GM21526 (cell line): ENCODE data around the gene XYLT1.

Source experiments
- ATAC-seq: cut with Tn5 transposase; IDR thresholded peaks from one replicate; pipeline ENCODE4 v1.9.1; 2021; ENCODE audit warnings: moderate library complexity; ENCODE audit not compliant: unreplicated experiment, low FRiP score

Gene XYLT1

DNA sequence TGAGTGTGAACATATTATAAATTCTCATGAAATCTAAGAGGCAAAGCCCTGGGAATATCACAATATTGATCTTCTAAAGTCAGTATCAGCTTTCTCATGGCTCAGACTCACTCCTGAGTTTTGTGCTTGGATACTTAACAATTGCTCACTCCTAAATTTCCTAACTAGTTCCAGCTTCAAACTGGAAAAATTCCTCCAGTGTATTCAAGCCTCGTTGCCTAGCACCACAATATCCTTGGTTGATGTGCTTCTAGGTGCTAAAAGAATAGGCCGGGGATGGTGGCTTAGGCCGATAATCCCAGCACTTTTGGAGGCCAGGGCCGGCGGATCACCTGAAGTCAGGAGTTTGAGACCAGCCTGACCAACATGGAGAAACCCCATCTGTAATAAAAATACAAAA lies 62.5 kb downstream of the XYLT1 start:
- no peak for ATAC-seq

DNA sequence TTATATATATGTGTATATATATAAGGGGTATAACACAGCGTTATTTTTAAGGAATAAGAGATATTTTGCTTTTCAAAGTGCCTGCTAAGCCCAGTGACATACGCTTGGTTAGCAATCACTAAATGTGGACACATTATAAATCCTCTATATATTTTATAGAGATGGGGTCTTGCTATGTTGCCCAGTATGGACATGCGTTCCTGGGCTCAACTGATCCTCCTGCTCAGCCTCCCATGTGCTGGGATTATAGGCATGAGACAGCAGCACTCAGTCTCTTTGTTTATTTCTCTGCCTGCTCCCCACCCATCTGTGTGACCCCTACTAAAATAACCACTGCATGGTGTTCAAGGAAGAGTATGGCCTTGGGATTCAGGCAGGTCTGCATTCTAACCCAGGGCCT lies 63.4 kb downstream of the XYLT1 start:
- ATAC-seq: no peak

DNA sequence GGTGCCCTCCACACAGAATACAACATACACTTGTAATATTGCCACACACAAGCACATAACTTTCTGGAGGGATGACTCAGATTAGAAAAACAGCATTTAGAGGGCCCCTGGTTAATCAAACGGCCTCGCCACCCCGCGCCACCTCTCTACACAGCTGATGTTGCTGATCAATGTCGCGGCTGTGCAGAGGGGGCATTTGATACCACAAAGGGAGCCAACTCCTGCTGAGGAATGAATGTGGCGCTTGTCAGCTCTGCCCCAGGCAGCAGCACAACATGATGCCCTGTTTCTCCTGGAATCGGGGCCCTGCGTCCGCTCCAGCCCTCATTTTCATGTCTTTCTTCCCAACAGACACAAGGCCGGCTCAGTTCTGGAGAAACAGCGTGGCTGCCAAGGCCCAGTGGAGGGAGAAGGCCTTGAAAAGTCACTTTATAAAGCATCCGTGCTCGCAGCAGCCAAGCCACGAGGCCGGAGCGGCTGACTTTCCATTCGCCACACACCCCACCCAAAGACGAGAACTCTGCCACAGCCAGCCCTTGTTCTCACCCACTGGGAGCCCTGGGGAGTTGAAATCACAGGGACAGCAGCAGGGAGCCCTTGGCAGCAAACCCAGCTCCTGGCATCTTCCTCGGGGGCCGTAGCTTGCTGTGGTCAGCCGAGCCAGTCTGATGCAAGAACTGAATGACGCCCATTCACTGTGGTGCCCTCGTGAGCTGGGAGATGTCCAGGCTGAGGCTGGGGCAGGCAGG lies 65.6 kb downstream of the XYLT1 start:
- ATAC-seq: no peak

DNA sequence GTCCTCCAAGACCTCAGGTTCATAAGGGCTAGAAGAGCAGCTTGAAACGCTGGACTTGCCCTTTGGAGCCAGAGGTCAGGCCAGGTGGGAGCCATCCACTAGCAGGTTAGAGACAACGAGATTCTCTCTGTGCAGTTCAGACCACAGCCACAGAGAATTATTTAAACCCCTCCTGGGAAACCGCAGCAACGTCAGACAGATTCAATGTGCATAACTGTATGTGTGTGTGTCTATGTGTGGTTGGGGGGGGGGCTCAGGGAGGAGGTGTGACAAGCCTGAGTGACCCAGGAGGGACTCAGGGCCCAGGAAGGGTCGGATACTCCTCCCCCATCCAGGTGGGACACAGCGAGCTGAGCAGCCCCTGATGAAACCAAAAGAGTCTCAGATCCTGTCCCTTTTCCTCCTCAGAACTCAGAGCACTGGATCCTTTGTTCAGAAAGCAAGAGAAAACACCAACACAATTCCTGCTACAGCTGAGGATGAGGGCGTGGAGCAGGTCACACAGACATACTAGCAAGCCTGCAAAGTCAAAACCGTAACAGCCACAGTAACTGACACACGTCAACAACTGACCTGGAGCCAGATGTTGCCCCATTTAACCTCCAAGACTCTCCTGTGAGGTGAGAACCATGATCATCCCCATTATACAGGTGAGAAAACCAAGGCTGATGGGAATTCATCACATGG lies 66.8 kb downstream of the XYLT1 start:
- no peak for ATAC-seq

DNA sequence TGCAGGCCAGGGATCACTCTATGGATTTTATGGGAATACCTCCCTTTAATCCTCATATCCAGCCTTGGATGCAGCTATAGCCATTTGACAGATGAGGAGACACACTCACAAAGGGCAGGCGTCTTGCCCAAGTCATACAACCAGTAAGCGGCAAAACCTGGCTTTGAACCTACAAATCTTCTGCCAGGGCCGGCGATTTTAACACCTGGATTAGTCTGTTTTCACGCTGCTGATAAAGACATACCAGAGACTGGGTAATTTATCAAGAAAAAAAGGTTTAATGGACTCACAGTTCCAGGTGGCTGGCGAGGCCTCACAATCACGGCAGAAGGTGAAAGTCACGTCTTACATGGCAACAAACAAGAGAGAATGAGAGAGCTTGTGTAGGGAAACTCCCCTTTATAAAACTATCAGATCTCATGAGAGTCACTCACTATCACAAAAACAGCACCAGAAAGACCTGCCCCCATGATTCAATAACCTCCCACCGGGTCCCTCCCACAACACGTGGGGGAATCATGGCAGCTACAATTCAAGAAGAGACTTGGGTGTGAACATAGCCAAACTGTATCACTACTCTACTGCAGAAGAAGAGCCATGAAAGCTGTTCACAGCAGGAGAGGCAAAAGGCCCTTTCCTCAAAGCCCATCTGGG lies 67.5 kb downstream of the XYLT1 start:
- no peak for ATAC-seq

DNA sequence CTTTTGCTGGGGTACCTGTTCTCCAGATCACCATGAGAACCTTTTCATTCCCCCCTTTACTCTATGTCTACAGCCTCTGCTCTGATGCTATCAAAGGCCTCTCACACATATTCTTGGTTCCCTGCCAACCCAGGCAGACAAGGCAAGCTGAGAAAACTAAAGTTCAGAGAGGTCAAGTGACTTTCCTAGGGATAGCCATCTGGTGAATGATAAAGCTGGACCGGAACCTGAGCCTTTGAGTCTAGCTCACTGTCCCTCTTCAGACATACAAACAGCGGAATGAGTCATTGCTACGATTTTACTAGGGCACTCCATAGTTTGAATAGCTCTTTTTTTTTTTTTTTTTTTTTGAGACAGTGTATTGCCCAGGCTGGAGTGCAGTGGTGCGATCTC lies 73.3 kb downstream of the XYLT1 start:
- no peak for ATAC-seq

DNA sequence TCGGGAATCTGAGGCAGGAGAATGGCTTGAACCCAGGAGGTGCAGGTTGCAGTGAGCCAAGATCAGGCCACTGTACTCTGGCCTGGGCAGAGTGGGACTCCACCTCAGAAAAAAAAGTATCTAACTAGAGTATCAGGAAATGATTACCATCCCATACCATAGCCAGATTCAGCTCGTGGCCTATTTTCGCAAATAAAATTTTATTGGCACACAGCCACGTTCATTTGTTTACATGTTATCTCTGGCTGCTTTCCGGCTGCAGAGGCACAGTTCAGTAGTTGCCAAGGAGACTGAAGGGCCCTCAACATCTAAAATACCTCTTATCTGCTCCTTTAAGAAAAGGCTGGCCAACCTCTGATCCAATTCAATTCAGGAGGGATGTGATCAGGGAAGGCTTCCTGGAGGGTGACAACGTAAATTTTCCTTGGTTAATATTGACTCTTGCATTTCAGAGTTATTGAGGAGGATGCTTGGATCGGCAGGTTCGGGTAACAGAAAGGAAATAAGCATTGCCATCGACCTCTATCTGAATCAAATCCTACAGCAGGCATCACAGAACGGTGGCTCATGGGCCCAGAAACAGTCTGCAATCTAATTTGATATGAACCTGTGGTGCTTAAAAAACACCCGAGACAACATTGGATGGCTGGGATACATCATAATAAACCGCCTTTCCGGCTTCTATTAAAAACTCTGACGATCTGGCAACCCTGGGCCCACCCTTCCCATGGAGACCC lies 73.8 kb downstream of the XYLT1 start:
- no peak for ATAC-seq

DNA sequence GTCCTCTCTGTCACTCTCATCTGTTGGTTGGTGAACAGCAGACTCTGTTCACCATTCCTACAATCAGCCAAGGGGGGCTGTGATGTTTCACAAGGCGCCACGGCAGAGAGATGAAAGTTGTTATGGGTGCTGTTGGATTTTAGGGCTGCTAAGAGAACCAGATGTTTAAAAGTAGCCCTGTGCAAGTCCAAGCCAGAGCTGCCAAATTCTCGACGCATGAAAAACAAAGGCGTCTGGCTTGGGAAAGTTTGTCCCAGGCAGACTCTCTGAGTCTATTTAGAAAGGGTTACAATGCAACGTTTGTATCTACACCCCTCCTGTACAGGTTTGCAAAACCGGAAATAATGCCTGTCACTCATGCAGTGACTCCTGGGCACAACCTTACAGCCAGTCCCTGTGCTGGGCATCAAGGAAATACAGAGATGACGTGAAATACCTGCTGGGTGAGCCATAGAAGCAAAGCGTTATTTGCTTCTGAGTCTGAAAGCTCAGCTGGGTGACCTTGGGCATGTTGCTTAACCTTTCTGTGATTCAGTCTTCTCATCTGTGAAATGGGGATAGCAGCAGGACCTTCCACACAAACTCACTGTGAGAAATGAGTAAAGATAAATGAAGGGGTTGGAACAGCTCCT lies 74.8 kb downstream of the XYLT1 start:
- no peak for ATAC-seq

DNA sequence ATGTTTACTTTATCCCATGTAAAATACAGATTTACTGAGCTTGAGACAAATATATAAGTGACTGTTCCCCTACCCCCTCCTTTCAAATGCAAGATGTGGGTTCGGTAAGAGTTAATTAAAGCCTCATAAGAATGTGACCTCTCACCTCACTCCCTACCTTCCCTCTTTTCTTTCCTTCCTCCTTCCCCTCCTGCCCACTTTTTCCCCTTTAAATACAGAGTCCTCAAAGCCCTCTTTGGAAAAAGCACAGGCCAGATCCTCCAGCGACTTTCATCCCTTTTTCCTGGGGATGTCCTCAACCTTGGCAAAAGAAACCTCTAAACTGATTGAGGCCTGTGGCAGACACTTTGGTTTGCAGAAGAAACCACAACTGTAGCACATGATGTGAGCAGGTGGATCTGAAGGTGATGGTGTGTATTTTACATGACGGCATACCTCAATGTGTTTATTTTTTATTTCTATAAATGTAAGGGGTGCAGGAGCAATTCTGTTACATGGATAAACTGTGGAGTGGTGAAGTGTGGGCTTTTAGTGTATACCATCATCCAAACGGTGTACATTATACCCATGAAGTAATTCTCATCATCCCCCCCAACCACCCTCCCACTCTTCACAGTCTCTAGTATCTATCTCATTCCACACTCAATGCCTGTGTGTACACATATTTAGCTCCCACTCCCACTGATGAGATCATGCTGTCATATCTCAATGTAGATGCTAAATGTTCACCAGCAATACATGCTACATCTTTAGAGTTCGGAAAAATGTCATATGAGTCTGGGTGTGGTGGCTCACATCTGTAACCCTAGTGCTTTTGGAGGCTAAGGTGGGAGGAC lies 77.7 kb downstream of the XYLT1 start:
- no peak for ATAC-seq

DNA sequence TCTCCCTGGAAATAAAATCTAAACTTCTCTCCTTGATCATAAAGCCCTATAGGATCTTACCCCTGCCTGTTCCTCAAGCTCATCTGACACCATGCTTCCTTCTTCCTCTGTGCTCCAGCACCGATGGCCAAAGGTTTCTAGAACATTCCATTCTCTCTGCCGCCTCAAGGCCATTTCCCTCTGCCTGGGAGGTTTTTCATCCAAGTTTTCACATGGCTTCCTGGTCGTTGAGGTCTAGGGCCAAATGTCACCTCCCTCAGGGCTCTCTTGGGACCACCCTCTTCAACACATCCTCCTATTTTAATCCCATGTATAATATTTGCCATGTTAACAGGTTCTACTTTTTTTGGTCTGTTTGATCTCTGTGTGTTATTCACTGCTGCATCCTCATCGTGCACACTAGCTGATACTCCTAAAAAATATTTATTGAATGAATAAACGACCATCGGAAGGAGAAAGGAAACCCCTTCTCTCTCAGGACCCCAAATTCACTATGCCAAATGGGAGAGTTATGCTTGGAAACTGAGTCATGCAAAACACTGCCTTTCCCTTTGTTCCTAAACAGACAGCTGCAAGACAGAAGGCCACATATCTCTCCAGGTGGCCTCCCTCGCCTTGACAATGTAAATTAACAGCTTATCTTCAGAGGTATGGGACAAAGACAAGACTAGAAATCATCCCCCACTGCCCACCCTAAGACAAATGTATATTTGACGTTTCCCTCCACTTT lies 78.5 kb downstream of the XYLT1 start:
- ATAC-seq: no peak

DNA sequence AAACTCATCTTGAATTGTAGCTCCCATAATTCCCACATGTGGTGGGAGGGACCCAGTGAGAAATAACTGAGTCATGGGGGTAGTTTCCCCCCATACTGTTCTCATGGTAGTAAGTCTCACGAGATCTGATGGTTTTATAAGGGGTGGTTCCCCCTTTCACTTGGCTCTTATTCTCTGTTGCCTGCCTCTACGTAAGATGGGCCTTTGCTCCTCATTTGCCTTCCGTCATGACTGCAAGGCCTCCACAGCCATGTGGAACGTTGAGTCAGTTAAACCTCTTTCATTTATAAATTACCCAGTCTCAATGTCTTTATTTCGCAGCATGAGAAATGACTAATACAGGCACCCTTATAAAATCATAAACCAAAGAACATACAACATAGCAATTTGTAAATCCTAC lies 79.0 kb downstream of the XYLT1 start:
- ATAC-seq: no peak

DNA sequence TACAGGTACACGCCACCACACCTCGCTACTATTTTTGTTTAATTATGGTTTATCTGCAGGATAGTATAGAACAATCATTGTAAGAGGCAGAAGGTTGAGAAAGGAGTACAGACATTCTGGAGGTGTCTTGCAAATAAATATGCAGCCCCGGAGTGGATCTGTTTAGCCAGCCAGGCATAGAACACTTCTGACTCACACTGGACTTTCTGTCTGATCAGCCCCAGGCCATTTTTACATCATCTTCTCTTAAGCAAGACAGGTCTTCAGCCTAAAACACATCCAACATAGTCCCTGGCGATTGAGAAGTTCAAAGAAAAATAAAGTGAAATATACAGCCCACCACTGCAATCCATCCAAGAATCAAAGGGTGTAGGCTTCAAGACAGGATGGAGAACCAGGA lies 81.4 kb downstream of the XYLT1 start:
- no peak for ATAC-seq

DNA sequence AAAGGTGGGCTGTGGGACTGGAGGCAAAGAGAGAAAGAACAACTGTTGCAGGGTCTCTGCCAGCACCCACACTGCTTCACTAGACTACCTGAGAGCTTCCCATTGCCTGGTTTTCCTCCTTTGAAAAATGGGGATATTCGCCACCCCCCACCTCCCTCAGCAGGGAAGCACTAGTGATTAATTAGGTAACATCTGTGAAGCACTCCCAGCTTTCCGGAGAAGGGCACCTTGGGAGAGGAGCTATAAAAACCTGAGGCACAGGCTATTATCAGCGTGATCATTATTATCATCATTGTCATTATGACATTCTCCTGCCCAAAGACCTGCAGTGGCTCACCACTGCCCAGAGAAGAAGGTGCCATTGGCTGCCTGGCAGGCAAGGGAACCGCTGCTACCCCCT lies 83.5 kb downstream of the XYLT1 start:
- no peak for ATAC-seq

DNA sequence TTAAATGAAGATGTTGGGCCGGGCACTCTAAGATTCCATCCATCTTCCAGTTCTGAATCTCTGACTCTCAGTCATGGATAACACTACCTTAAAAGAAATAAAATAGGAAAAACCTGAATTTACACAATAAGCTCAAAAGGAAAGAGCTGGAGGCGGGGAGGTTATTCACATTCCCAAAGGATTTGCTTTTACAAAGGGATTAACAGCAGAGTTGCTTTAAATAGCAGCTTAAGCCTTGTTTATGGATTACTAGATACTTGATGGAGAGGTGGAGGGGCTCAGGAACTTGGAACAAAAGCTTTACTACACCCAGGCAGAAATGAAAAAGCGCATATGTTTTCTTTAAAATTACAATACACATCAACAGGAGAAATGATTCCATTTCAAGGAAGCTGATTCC lies 84.5 kb downstream of the XYLT1 start:
- ATAC-seq: no peak

DNA sequence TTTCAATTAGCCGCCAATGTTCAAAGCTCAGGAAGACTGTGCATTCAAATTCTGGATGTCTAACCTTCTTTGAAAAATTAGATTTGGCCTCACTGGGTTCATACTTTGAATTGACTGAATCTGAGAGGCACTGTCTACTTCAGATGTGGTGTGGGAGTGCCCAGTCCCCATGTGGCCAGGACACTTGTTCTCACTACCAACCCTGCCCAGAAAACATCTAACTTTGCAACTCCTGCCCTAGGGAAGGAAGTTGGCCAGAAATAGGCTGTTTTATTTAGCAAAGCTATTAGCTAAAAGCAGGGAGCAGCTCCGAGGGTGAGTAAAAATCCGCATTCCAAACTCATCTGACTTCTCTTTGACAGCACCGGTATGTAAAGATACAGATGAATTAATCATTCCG lies 86.3 kb downstream of the XYLT1 start:
- no peak for ATAC-seq

DNA sequence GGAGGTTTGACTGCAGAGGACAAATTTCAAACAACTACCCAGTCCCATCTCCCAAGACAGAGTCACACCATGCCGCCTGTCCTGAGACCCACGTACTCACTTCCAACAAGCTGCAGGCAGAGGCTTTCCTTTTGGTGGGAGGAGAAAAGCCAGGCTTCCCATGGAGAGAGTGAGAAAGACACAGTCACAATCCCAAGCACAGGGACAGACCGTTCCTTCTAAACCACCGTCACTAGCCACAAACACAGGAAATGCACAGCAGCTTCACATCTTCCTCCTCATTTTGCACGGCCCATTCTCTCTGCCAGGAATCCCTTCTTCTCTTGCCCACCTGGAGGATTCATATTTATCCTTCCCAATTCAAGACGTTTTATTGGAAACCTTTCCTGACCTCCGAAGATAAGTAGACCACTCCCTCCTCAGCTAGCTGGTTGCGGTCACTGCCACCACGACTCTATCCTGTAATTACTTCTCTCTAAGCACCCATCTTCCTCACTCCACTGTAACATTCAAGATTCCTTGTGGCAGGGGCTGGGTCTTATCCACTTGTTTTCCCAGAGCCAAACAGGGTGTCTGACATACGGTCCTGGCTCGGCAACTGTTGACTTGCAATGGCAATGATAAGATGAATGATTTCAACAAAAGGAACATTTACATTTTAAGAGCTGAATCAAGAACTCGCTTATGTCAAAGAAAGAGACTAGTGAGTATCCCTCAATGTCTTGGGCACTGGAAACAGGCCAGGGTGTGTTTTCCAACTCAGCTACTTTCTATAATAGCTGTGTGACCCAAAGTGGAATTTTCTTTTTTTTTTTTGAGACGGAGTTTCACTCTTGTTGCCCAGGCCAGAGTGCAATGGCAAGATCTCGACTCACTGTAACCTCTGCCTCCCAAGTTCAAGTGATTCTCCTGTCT lies 87.6 kb downstream of the XYLT1 start:
- ATAC-seq: no peak

DNA sequence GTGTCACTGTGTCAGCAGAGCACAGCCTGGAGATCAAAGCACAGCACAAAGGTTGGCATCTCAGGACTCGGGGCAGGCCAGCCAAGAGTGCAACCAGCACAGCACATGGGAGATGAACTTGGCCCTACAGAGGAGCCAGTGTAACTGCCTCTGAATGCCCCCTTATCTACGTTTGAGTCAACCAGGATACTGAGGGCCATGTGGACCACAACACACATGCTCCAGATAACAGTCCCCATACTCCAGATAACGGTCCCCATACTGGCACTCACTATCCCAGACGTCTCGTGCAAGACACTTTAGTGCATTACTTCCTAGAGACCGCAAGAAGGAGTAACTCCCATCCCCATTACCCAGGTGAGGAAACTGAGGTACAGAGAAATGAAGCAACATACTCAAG lies 88.2 kb downstream of the XYLT1 start:
- ATAC-seq: no peak

DNA sequence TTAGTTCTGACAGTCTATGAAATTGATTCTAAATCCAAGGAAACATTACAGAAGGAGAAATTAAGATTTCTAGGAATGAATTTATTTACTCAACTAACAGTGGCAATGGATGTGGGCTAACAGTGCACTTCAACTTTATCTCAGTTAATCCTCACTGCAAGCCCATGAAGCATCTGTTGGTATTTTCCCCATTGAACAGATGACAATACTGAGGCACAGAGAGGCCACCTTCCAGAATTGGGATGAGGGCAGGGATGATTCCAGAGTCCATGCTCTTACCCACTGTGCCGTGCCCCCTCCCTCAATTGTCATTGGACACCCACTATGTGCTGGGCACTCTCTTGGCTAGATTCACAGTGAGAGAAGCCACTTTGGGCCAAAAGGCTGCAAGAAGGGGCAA lies 89.0 kb downstream of the XYLT1 start:
- no peak for ATAC-seq
